GM21717 (cell line): ENCODE data around the gene SERPINI1.

ENCODE experiments used
- ATAC-seq: cut with Tn5 transposase; IDR thresholded peaks from one replicate; pipeline ENCODE4 v1.9.1; 2021; ENCODE audit warnings: mild to moderate bottlenecking, moderate library complexity; ENCODE audit not compliant: unreplicated experiment

The SERPINI1 gene

DNA sequence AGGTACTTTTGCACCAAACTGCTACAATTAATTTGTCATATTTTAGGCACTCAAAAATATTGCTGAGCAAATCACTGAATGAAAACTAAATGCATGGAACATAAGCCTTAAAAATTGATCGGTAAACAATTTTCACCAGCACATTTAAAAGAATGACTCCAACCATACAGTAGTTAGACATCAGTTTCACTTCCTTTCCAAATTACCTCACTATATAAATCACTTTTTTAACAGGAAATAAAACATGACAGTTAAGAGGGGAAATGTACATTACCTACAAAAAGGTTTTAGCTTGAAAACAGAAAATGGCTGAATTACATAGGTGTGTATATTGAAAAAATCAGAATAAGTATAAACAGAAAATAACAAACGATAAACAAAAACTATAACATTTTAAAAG lies 108.4 kb downstream of the SERPINI1 start:
- ATAC-seq, result no peak

DNA sequence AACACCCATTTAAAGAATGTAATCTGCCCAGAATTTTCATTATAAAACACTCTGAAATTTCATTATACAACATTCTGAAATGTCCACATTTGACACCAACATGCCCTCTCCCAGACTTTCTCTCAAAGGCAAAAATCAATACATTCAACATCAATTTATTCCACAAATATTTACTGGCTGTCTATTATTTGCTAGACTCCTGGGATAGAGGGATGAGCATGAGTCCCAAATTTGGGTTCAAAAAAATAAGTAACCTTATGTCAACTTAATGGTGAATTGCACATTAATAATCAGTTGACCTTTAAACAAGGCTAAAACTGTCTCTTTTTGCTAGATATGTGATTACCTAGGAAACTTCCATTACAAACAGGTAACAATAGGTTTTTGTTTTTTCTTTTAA lies 109.0 kb downstream of the SERPINI1 start:
- no peak for ATAC-seq

DNA sequence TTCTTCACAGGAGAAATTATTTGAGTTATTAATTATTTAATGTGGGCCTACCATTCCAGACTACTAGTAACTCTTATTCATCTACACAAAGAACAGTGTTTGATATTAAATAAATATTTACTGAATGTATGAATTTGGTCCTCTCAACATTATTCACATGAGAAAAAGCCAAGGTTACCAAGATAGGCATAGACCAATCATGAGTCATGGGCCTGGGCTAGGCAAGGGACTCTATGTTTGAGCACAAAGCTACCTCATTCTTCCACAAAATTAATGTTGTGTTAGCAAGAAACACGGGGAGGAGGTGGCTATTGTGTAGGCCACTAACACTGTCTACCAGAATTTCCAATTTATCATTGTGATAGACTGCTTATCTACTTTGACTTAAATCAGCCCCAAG lies 115.7 kb downstream of the SERPINI1 start:
- no peak for ATAC-seq

DNA sequence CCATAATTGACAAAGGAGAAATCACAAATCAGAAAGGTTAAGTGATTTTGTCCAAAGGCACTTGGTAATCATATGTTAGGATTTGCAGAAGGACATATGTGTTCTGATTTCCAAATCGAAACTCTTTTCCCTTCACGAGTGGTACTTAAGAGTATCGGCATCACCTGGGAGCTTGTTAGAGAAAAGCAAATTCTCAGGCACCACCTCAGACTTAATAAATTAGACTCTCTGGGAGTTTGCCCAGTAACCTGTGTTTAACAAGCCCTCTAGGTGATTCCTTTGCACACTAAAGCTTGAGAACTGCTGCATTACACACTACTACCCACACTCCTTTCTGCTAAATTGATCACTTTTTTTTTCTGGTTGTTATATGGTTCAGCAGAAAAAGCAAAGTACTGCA lies 116.2 kb downstream of the SERPINI1 start:
- no peak for ATAC-seq

- ATAC-seq, result no peak
These were observed 116.7 kb downstream of the SERPINI1 start for GRCh38 chr3:167852216-167852615.

- ATAC-seq, result no peak
These were observed 118.5 kb downstream of the SERPINI1 start for GRCh38 chr3:167854063-167854462.

DNA sequence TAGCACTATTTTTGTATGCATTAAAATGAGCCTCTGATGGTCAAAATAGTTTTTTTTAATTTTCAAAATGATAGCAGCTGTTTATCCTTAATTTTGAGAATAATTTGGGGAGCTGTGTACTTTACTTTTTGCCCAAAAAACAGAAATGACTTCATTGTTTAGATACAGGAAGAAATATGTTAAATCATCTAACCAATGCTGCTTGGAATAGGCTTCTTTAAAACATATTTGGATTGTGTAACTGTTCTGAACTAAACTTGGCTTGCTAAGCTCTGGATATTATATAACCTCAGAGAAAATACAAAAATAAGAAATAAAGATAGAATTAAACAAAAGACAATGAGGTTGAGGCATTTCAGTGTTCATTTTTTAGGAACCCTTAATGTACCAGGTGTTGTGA lies 119.3 kb downstream of the SERPINI1 start:
- ATAC-seq, result no peak

DNA sequence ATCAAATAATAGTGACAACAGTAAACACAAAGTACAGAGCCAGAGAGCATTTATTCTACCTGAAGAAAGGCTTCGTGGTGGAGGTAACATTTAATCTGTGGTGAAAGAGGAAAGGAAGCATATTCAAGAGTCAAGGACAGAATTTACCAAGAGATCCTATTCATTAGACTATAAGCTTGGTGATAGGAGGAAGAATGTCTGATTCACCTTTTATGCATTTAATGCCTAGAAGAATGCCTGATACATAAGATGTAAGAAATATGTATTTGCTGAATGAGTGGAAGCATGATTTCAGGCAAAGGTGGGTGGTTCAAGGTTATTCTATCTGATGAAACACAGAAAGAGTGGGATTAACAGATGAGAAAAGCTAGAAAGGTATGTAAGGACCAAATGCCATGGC lies 119.8 kb downstream of the SERPINI1 start:
- ATAC-seq, result no peak

DNA sequence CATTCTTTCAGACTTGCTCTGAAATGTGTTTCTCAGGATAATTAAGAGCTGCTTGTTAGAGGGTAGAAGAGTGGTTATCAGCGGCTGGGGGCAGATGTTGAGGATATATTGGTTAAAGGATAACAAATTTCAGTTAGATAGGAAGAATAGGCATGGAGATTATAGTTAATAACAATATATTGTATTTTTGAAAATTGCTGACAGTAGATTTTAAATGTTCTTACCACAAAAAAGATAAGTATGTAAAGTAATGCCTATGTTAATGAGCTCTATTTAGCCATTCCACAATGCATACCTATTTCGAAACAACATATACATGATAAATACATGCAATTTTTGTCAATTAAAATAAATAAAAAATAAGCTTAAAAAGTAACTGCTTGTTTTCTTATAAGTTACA lies 123.3 kb downstream of the SERPINI1 start:
- ATAC-seq, result no peak

GRCh38 chr3:167859610-167860009 lies 124.1 kb downstream of the SERPINI1 start:
- no peak for ATAC-seq

DNA sequence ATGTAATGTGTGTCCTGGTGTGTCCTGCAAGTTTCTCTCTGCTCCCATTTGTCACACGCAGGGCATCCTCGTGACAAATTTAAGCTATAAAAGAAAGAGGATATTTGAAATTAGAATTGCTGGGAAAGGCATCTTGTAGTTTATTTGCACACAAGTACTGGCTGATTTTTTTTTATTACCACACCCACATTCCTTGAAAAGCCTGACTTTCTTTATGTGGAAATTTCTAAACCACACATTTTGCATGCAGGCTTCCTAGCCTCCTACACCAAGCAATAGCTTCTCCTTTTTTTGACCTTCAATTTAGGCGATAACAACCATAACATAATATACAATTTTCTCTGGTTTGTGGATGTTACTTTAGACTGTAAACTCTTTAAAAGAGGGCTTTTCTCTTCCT lies 126.1 kb downstream of the SERPINI1 start:
- no peak for ATAC-seq

- ATAC-seq, result no peak
These were observed 126.7 kb downstream of the SERPINI1 start for GRCh38 chr3:167862104-167862730.

- no peak for ATAC-seq
These were observed 128.5 kb downstream of the SERPINI1 start for GRCh38 chr3:167863811-167864551.

DNA sequence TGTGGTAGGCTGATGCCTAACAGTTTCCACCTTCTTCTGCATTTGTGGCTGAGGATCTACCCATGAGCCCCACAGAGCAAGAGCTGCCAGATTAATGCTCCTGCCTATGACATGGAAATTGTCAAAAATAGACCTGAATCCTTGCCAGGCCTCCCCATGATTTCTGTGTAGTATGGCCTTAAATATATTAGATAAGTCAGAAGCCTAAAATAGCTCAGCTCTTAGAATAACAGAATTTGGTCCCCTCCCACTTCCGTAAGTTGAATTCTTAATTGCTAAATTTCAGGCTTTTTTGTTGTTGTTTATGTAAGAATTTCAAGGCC lies 129.0 kb downstream of the SERPINI1 start:
- no peak for ATAC-seq

DNA sequence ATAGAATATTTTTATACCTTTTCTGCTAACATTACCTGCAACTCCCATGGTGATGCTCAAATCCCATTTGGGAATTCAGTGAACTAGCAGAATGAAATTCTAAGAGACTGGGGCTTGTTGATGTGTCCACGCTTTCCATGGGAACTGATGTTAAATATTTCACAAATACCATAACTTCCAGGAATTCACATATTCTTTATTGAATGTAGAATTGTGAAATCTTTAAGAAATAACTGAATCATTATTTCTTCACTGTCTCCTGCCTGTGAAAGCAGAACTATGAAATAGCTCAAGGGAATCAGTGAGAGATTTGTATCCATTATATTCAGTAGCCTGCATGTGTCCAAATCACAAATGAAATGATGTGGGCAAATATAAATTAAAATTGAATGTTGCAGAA lies 130.8 kb downstream of the SERPINI1 start:
- ATAC-seq, result no peak

DNA sequence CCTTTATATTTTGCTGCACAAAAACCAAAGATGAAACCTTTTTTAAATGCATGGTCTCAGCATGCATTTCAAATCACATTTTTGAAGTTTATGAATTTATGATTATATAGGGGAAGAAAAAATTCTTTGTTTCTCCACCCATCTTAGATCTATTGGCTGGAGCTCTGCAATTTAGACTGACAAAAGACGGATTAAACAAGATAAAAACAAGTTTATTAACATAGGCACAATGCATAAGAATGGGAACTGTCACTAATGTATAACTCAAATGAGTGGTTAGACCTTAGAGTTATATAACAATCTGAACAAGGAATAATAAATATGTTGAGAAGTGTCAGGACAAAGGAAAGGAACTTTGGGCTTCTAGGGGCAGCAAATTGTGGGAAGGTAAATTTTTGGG lies 132.5 kb downstream of the SERPINI1 start:
- ATAC-seq, result no peak

DNA sequence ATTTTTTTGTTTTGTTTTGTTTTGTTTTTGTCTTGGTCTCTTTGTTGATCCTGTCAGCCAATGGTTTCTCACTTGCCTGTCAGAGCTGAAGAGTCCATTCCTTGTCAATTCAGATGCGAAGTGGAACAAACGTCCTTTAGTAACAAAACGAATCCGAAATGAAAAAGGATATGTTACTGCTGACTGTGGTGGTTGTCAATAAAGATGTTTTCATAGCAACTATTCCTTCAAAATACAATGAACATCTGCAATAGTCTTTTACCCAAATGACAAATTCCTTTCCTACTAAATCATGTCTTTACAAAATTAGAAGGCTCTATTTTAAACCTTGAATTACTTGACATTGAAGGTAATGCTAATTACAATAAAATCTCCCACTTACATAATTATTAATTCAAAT lies 134.7 kb downstream of the SERPINI1 start:
- no peak for ATAC-seq

GRCh38 chr3:167870759-167871158 lies 135.2 kb downstream of the SERPINI1 start:
- no peak for ATAC-seq

- no peak for ATAC-seq
These were observed 136.5 kb downstream of the SERPINI1 start for GRCh38 chr3:167872032-167872431.

- ATAC-seq, result no peak
These were observed 137.4 kb downstream of the SERPINI1 start for GRCh38 chr3:167872941-167873340.

- no peak for ATAC-seq
These were observed 139.3 kb downstream of the SERPINI1 start for GRCh38 chr3:167874671-167875372.
